HG03175 (cell line): ENCODE results near the gene CRACR2B.
A peak's percentile ranks its signal among the peaks of the same experiment; 100 is the strongest.

Source experiments
- ATAC-seq: cut with Tn5 transposase; IDR thresholded peaks from one replicate; pipeline ENCODE4 v1.9.1; 2021; ENCODE audit warnings: mild to moderate bottlenecking, moderate library complexity; ENCODE audit not compliant: unreplicated experiment

The CRACR2B gene

GRCh38 chr11:794766-795633, 32.7 kb upstream of the CRACR2B start:
- ATAC-seq = no peak

- ATAC-seq = peak; percentile 28
These were observed 31.8 kb upstream of the CRACR2B start for GRCh38 chr11:795634-796564.

DNA sequence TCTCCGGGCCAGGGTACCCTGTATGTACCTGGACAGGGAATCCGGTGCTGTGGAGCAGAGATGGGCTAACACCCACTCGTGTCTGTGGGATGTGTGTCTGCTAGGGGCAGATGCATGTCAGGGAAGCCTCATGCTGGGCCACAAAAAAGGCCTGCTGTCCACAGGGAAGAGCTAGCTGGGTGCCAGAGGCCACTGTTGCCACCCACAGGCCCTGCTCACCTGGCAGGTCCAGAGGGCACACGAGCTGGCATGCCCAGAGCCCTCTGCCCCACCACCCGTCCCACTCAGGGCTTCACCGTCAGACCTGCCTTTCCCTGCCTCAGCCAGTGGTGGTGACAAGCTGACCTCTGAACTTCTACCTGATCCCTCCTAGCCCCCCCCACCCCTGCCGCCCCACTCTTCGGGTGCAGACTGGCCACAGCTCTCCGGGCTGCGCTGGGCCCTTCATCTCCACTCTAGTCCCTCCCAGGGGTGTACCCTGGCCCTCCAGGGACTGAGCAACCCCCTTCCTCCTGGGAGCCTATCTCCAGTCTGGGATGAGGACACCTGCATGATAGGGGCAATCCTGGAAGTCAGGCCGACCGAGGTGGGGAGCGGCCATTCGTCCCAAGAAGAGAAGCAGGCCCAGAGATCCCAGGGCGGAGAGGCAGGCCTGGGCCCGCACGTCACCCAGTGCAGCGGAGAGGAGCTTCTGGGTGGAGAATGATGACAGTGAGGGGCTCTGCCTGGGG, 31.0 kb upstream of the CRACR2B start:
- no peak for ATAC-seq

DNA sequence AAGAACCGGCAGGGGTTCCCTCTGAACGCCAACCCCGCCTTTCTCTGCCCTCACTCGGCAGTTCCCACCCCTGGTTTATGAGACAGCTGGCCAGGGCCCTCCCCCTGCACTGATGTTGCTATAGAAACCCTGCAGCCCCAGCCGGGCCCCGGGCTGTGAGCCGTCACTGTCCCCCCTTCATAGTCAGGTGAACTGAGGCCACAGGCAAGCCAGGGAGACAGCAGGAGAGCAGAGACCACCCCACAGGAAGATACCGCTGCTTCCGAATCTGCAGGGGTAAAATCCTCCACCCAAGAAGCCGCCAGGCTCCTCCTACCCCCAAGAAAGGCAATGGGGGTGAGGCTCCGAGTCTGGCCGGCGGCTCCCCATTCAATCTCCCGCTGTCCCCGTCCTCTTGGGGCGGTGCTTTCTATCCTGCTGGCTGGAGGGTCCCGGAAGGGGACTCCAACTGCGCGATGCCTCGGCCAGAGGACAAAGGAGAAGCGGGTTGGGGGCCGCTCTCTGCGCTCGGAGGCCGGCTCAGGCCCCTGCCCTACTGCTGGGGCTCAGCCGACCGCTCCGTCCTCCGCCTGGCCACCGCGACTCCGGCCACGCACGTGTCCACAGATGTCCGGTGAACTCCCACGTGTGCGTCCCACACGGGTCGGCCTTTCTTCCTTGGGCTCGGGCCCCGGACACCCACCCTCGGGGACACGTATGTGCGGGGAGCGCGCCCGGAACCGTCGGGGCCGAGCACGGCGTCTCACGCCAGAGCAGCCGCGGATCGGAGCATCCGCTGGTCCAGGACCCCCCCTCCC, 30.2 kb upstream of the CRACR2B start:
- ATAC-seq = peak; percentile 44

- peak; percentile 60 for ATAC-seq
These were observed 29.5 kb upstream of the CRACR2B start, which contains the start of gene SLC25A22 for GRCh38 chr11:798093-798713. Gene SLC25A22 (minus strand): TSS chr11:798281. CDS start chr11:795006, 3,275 bp downstream.

GRCh38 chr11:799641-800316, 27.9 kb upstream of the CRACR2B start:
- ATAC-seq = no peak

GRCh38 chr11:800473-800872, 27.2 kb upstream of the CRACR2B start:
- no peak for ATAC-seq

GRCh38 chr11:801097-801780, 26.5 kb upstream of the CRACR2B start:
- ATAC-seq = no peak

DNA sequence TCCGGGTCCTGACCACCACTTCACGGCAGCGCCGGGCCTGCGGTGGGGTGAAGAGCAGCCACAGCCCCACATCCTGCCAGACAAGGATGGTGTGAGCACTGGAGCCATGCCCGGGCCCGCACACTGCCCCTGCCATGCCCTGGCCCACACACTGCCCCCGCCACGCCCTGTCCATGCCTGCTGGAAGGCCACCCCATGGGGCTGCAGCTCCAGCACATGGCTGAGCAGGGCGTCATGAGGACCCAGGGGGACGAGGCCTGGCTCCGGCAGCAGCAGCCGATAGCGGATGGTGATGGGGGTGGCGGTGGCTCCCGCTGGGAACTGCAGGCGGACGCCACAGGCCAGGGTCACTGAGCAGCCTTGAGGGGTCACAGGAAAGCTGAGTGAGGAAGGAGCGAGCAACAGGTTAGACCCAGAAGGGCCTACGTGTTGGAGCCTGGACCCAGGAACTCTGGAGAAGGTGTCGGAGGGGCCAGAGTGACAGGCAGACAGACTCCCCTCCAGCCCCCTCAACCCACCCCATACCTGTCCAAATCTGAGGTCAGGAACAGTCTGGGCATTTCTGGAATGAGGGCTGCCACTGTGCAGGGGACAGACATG, 25.6 kb upstream of the CRACR2B start:
- ATAC-seq = no peak

GRCh38 chr11:802693-803466, 24.8 kb upstream of the CRACR2B start:
- no peak for ATAC-seq

DNA sequence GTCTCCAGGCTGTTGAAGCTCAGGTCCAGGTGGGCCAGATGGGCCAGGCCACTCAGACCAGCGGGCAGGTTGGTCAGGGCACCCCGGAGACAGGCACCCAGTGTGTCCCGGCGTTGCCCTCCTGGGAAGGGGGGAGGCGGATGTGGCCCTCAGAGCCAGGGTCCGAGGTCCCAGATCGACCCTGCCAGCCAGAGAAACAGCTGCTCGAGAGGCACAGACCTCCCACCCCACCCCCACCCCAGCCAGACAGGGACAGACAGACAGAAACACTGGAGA, 24.3 kb upstream of the CRACR2B start:
- ATAC-seq = no peak

GRCh38 chr11:803770-804598, 23.7 kb upstream of the CRACR2B start:
- no peak for ATAC-seq

DNA sequence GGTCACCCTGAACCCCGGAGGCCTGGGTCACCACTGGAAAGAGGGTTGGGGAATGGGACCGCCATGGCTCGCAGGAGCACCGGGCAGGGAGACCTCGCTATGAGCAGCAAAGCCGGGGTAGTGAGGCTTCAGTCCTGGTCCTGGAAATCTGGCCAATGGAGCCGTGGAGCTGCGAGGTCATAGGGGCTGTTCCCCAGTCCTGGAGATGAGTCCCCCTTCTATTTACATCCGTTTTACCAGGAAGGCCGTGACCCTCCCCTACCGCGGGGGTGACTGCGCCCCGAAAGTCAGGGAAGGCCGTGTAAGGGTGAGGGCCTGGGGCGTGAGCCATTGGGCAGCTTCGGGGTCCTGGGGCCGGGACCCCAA, 23.1 kb upstream of the CRACR2B start:
- no peak for ATAC-seq

DNA sequence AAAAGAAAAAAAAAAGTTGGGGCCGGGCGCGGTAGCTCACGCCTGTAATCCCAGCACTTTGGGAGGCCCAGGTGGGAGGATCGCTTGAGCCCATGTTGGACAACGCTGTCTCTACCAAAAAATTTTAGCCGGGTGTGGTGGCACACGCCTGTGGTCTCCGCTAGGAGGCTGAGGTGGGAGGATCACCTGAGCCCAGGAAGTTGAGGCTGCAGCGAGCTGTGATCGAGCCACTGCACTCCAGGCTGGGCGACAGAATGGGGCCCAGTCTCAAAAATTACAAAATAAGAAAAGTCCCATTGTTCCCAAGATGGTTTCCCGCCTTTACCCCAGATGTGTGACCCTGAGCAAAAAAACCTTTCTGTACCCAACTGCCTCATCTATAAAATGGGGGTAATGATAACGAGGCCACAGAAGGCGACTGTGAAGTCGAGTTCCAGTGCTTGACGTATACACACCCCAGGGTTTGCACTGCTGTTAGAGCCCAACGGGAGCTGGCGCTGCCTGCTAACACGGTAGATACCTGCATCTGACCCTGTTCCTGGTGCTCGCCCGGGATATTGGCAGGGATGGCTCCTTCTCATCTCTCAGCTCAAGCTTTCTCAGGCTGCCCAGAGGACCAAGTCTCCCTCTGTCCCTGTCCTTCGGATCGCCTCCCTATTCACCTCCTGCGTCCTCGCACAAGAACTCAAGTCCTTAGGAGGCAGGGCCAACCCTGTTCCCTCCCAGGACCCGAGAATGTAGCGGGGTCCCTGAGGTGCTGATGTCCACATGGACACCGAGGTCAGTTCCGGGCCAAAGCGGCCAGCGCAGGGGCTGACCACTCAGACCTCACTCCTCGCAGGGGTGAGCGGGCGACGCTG, 19.1 kb upstream of the CRACR2B start:
- peak; percentile 1 for ATAC-seq

DNA sequence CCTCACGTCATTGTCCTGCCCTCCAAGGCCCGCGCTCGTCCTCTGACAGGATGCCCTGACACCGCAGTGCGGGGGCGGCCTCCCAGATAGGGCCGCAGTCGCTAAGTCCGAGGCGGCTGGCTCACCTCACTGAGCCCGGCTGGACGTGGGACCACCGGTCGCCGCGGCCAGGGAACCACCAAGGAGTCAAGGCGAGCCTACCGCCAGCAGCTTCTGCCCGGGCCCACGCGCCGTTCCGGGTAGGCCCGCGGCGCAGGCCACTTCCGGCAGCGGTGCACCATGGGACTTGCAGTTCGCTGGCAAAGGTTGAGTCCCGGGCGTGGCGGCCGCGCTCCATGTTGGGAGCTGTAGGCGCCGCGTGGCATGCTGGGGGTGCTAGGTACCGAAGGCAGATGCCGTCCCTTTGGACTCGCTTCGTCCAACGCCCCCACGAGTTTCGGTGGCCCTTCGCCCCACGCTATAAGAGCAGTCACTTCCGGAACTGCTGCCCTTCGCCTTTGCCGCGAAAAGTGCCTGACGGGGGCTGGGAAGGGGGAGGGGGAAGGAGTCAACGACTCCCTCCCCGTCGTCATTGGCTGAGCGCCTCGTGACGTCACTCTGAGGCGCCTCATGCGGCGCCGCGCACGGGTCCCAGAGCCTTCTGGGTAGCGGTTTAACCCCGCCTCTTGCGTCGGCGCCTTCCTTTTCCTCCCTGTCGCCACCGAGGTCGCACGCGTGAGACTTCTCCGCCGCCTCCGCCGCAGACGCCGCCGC, 18.3 kb upstream of the CRACR2B start, which contains the start of gene RPLP2:
Gene RPLP2, plus strand, starts transcription at position 681 of the 753 bp plus-strand sequence. CDS start 268 bp downstream, outside the sequence.
- ATAC-seq = peak; percentile 72
